Activated naive CD8-positive, alpha-beta T cell treated with anti-CD3 and anti-CD28 coated beads, Interleukin-2, amount 50 U/mL, for 16 hours (primary cell): ENCODE results near the gene ACADVL.
"Not testable (repeated sequence)": the region's sequence is repeated elsewhere in the genome, so short reads cannot be mapped to it uniquely, and the experiment has no call there.

Experiments used
- DNase-seq: peaks from one replicate; pipeline ENCODE4 v3.0.0-alpha.2; 2020; ENCODE audit warnings: low read depth, low spot score

ACADVL gene

DNA sequence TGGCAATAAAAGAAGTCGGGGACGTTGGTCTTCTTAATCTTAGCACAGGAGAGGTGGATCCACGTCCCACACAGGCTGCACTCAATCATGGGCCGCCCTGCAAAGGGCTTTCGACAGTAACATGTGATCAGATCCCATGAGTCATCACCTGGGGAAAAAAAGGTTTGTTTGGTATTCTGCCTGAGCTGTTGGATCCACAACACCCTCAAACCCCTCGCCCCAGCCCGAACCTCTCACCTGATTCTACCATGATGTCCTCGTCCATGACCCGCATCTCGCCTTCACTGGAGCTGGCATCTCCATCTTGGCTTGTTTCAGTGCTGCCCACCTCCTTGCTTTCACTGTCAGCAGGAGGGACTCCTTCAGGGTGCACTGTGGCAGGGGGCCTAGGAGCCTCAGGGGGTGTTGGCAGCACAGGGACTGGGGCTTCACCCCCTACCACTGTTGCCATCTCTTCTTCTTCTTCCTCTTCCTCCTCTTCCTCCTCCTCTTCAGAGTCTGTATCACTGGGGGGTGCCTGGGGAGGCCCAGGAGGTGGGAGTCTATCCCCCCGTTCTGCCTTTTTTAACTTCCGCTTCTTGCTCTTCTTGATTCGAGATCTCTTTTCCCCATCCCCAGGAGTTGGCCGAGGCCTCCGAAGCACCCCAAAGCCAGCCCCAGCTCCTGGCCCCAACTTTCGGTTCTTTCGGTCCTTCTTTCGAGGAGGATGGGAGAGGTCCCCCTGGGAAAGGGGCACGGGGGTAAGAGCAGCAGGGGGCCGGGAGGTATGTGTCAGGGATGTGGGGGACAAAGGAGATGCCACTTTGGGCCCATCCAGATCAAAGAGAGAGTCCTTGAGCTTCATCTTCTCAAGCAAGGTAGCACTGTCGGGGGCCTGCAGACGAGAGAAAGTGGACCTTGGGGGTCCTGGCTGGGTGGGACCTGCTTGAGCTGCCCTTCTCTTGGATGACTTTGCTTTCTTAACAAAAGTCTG lies 16.2 kb downstream of the ACADVL start:
- no peak for DNase-seq

DNA sequence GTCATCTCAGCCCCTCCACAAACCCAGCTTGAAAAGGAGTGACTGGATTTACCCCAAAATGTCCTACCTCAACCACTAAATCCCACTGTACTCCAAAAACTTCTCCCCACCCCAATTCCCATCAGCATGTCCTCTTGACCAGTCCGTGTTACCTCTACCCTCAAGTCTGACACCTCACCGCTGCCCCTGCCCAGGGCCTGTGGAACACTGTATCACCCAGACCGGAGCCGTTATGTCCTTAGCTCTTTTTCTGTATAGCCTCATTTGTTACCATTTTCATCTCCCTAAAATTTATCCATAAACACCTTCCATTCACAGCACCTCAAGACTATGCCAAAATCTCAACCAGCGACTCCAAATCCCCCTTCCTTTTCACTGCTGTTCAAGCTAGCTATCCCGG lies 17.1 kb downstream of the ACADVL start:
- DNase-seq, result no peak

DNA sequence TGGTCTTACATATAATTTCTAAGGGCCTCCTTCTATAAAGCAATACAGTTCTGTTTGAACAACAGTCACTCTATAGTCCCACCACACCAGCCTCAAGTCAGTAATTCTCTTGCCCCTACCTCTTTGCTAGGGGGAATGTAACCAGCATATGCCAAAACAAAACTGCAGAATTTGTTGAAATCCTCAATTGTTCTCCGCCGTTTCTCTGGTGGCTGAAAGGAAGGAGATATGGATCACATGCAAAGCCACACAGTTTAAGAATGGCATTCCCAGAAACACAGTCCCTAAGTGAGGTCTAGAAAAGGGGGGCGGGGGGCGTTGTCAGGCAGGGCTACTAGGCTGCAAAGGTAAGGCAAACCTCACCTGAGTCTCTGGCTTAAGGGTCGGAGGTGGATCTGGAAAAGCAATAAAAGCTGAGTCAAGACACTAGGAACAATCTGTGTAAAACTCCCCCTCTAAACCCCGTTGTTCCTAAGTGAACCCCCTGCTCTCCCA lies 17.6 kb downstream of the ACADVL start:
- DNase-seq, result no peak

DNA sequence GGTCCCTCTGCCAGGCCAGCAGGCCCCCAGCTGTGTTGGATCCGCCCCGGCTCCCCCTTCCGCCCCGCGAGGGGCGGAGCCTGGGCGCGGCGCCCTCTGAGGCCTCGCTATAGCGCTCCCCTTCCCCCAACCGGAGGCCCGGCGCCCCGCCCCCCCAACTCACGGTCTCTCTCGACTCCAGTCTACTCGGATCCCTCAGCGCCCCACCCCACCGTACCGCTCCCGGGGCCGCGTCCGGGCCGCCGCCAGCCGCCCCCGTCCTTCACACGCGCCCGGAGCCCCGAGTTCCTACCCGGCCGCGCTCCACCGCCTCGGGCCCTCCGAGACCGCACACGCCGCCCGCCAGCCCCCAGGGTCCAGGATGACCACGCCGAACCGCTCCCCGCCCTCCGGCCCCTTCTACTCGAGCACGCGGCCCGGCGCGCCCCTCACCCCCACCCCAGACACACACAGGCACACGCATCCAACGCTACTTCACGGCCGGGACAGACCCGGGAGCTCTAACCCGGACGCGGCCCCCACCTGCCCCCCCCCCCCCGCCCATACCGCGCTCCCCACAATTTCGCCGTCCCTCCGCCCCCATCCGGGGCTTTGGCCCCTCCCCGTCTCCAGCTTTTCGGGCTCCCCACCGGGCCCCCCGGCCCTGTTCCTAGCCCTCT lies 18.2 kb downstream of the ACADVL start:
- peak; percentile 77 for DNase-seq

DNA sequence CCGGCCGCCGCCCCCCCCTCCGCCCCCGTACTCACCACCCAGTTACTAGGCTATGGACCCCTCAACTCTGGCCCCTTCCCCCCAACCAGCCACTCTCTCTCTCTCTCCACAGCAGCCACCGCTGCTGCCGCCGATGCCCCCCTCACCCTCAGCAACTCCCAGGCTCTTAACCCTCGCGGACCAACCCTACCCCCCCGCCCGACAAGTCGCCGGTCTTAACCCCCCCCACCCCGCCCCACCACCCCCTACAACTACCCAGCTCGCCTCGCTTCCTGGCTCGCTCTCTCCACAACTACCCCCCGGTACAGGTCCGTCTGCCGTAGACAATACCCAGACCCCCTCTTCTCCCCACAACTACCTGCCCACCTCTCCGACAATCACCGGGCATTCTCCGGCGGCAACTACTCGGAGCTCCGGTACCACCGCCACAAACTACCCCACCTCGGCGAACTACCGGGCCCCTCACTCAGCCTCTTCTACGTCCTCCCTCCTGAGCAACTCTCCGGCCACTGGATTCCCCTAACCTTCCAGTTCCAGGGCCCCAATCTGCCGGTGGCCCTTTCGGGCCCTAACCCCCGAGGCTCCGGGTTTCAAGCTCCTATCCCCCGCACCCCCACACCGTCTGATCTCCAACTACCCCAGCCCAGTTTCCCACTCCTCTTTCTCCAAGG lies 18.8 kb downstream of the ACADVL start:
- DNase-seq, result no peak

GRCh38 chr17:7239091-7240027 lies 19.6 kb downstream of the ACADVL start, which contains the start of gene PHF23:
Gene PHF23 (minus strand): TSS chr17:7239457. CDS start chr17:7239279, 178 bp downstream.
- peak; percentile 94 for DNase-seq

DNA sequence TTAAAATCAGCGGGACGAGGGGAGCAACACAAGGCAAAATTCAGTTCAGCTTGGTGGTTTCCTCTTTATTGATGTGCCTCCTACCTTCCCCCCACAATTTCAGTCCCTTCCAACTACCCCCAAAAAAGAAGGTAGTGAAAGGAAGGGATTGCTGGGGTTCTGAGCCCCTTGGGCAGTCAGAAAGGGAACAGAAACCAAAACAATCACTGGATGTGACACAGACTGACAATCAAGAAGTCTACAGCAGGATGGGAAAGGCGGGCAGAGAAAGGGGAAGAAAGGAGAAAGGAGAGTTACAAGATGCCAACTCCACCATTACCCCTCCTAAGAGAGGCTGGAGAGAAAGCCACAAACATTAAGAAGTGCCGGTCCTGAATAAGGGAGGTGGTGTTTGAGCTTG lies 20.6 kb downstream of the ACADVL start:
- DNase-seq, result no peak

DNA sequence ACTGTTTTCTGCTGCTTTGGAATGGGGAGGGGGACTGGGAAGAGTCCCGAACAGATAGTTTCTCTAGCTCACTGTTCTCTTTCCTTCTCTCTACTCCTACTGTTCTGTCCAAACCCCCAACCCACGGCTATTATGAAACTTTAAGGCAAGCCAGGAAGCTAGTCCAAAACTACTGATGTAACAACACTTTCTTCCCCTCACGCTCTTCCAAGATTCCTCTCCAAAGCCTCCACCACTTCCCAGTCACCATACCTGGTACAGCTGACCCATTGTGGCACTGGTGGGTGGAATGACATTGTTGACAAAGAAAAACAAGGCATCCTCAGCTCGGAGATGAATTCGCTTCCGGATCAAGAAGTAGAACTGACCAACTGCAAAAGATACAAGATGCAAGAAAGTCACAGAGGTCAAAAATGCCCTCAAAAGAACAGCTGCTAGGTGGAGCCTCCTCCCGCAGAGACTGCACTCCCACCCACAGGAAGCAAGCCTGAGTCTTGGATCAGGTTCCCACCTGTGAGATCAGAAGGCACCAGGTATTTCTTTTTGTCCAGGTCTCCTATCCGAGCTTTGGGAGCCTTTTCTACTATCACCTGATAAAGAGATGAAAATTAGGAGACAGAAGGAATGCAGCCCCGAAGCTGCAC lies 21.5 kb downstream of the ACADVL start:
- DNase-seq, result no peak

GRCh38 chr17:7241783-7242716 lies 22.3 kb downstream of the ACADVL start, which contains the start of gene GABARAP:
Gene GABARAP (minus strand): TSS chr17:7242449. CDS start chr17:7242330, 119 bp downstream.
- peak; percentile 76 for DNase-seq

GRCh38 chr17:7242717-7243452 lies 23.1 kb downstream of the ACADVL start:
- peak; percentile 82 for DNase-seq

DNA sequence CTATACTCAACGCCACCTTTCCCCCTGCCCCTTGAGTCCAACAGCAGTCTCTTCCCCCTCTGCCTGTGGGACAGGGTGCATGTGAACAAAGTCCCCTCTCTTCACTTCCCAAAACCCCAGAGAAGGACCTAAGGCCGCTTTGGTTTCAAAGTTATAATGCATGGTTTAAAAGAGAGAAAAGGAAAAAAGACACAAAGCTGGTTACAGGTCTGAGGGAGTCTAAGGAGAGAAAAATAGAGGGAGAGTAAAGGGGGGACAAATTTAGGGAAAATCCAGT lies 23.7 kb downstream of the ACADVL start:
- DNase-seq, result no peak

GRCh38 chr17:7243838-7244237 lies 24.1 kb downstream of the ACADVL start:
- DNase-seq, result not testable (repeated sequence)

DNA sequence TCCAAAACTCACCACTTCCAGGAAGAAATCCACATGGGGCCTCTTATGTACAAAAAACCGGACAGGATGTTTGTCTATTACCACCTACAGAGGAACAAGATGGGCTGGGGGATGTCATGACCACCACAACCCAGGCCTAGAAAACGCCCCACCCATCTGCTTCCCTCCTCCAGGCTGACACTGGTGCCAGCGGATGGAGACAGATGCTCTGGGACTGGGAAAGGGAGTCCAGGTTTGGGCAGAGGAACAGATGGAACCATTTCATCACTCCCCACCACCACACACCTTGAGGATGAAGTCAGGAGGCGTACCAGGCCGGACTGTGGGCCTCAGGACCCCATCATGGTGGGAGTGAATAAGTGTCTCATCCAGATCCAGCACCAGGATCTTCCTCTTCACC lies 27.0 kb downstream of the ACADVL start:
- no peak for DNase-seq

- DNase-seq, result no peak
Observed at GRCh38 chr17:7248796-7249195, 29.1 kb downstream of the ACADVL start.

DNA sequence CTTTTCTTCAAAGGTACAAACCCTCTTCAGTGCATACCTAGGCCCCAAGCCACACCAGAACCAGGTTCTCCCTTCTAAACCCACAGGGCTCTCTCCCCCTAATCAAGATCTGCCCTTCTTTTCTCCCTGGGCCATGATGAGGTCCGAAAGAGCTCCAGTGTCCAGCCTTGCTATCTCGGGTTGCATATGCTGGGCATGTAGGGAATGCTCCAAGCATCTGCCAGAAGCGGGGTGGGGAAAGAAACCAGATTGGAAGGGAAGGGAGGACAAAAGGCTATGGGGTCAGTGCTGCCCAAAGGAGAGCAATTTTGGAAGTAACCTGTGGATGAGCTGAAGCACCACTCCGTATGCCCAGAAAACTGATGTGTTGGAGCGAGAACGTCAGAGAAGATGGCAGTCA lies 29.5 kb downstream of the ACADVL start:
- no peak for DNase-seq

- no peak for DNase-seq
Observed at GRCh38 chr17:7249830-7250229, 30.1 kb downstream of the ACADVL start.

GRCh38 chr17:7250695-7251627 lies 31.2 kb downstream of the ACADVL start:
- no peak for DNase-seq
